Heart left ventricle (tissue), 13 donors: ENCODE data around the gene ANK2.

Experiments used
- POLR2A ChIP-seq, 2 donors: fragments of 450-650 bp; IDR thresholded peaks; one replicate each; pipeline ENCODE4 v1.6.1; 2017; ENCODE audit warnings: antibody characterized with exemption in 2 of 2, mild to moderate bottlenecking in 2 of 2, moderate library complexity in 2 of 2
- TF ChIP-seq, protein P1 (sequence below), 12 donors: fragments of 200-600 bp; sonication (generic) in 4 of 12; IDR thresholded peaks; one replicate each; pipeline versions ENCODE4 v1.5.0 to v1.8.0; 2018 to 2022; ENCODE audit warnings: antibody characterized with exemption in 12 of 12, mild to moderate bottlenecking in 5 of 12
- donor health status: ischemic (EF 13 %, LVEDD 7.1; RV severe dilation, severe dysfunction).
- donor health status: DM: no; HTN: yes; CAD: no.
- donor health status: DM: no; HTN: no; CAD: no.
- donor health status: ischemic (EF 25% LVEDD 6.9; RV normal size, moderate dysfunction).
- donor health status: ischemic (EF 25% LVEDD 5.7; RV mildly dilated, moderate dysfunction).
- donor health status: ischemic (EF 35%, LVEDD 5.7; RV mildly dilated, moderate dysfunction).
- donor health status: nonischemic (EF 11% LVEDD 7.7; RV severe dilation, severe dysfunction).
- donor health status: DM: yes; HTN: yes; CAD: no.
- donor health status: PGD.
- donor health status: ischemic (EF 29% LVEDD 5.4; RV normal size, mild dysfunction).
- donor health status: nonischemic (EF 23%, LVEDD 6.1; RV moderate dilation, normal function).

DNA sequence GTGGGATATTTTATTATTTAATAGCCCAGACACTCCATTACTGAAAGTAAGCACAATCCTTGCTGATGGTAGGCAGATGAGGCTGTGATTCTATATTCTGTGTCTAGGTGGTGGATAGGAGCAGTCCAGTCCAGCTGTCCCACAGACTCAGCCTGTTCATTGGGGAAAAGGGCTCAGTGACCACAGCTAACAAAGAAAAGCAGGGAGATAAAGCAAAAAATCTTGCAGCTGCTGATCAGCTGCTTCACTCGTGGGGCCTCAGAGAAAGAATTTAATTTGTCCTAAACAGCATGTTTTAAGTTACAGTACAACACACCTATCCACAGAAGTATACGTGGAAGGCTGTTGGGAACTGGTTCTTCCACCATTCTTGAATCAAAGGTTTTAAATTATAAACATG lies 40.7 kb upstream of the ANK2 start:
- TF ChIP-seq, protein P1, sequence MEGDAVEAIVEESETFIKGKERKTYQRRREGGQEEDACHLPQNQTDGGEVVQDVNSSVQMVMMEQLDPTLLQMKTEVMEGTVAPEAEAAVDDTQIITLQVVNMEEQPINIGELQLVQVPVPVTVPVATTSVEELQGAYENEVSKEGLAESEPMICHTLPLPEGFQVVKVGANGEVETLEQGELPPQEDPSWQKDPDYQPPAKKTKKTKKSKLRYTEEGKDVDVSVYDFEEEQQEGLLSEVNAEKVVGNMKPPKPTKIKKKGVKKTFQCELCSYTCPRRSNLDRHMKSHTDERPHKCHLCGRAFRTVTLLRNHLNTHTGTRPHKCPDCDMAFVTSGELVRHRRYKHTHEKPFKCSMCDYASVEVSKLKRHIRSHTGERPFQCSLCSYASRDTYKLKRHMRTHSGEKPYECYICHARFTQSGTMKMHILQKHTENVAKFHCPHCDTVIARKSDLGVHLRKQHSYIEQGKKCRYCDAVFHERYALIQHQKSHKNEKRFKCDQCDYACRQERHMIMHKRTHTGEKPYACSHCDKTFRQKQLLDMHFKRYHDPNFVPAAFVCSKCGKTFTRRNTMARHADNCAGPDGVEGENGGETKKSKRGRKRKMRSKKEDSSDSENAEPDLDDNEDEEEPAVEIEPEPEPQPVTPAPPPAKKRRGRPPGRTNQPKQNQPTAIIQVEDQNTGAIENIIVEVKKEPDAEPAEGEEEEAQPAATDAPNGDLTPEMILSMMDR (IDR thresholded peaks at IDR 0.05): no peak
- TF ChIP-seq POLR2A (IDR thresholded peaks at IDR 0.05): no peak
